GM12891 (cell line): ENCODE measurements around the gene ADORA2B.

Experiments
- DNase-seq: peaks from one replicate; pipeline ENCODE4 v3.0.0; 2011; ENCODE audit warnings: low spot score; ENCODE audit not compliant: insufficient read length
- FAIRE-seq: peaks from 2 replicates; lab custom pipeline; 2011; peaks lifted over from hg19 to GRCh38; lab: Jason Lieb, UNC
- PAX5 ChIP-seq: IDR thresholded peaks from 2 replicates; pipeline ENCODE4 v1.6.1; 2011; ENCODE audit warnings: low read length, moderate library complexity, mild to moderate bottlenecking; ENCODE audit not compliant: insufficient read depth, severe bottlenecking
- POLR2A ChIP-seq: IDR thresholded peaks from 2 replicates; pipeline ENCODE4 v1.6.1; 2011; ENCODE audit warnings: low read depth, low read length, control low read depth
- POLR2AphosphoS5 ChIP-seq: IDR thresholded peaks from 2 replicates; pipeline ENCODE4 v1.6.1; 2011; ENCODE audit warnings: low read depth, low read length, control low read depth
- POU2F2 ChIP-seq: IDR thresholded peaks from 2 replicates; pipeline ENCODE4 v1.6.1; 2011; ENCODE audit warnings: low read depth, mild to moderate bottlenecking, control low read depth, low read length, moderate library complexity
- SPI1 ChIP-seq: IDR thresholded peaks from 2 replicates; pipeline ENCODE4 v1.6.1; 2011; ENCODE audit warnings: low read depth, low read length, control low read depth
- TAF1 ChIP-seq: IDR thresholded peaks from 2 replicates; pipeline ENCODE4 v1.6.1; 2011; ENCODE audit warnings: low read depth, low read length, control low read depth

The ADORA2B gene

GRCh38 chr17:15952916-15953790 lies 8.2 kb downstream of the ADORA2B start:
- FAIRE-seq (no peak), DNase-seq (no peak)
- no peak for TF ChIP-seq POLR2AphosphoS5
- TF ChIP-seq TAF1 = no peak
- no peak for TF ChIP-seq SPI1
- no peak for TF ChIP-seq POU2F2
- TF ChIP-seq POLR2A = no peak
- TF ChIP-seq PAX5 = no peak

- DNase-seq = no peak
- FAIRE-seq = no peak
Measured at GRCh38 chr17:15954222-15954621, 9.3 kb downstream of the ADORA2B start.

GRCh38 chr17:15955793-15956541 lies 11.0 kb downstream of the ADORA2B start:
- no peak for DNase-seq
- no peak for FAIRE-seq
- TF ChIP-seq PAX5 (no peak), SPI1 (no peak), POU2F2 (no peak), TAF1 (no peak), POLR2AphosphoS5 (no peak), POLR2A (no peak)

More at GRCh38 chr17:15954222-15954621, 9.3 kb downstream of the ADORA2B start:
- TF ChIP-seq PAX5 = no peak
- TF ChIP-seq TAF1 = no peak
- no peak for TF ChIP-seq SPI1
- no peak for TF ChIP-seq POU2F2
- TF ChIP-seq POLR2A = no peak
- TF ChIP-seq POLR2AphosphoS5 = no peak

GRCh38 chr17:15957206-15957605 lies 12.3 kb downstream of the ADORA2B start:
- FAIRE-seq (no peak), DNase-seq (no peak)
- no peak for TF ChIP-seq SPI1
- no peak for TF ChIP-seq POU2F2
- TF ChIP-seq PAX5 = no peak
- TF ChIP-seq POLR2AphosphoS5 = no peak
- TF ChIP-seq TAF1 = no peak
- no peak for TF ChIP-seq POLR2A

GRCh38 chr17:15957608-15958307 lies 12.8 kb downstream of the ADORA2B start:
- no peak for FAIRE-seq
- DNase-seq = no peak
- no peak for TF ChIP-seq POU2F2
- TF ChIP-seq PAX5 = no peak
- no peak for TF ChIP-seq POLR2A
- no peak for TF ChIP-seq POLR2AphosphoS5
- TF ChIP-seq SPI1 = no peak
- no peak for TF ChIP-seq TAF1

- TF ChIP-seq POU2F2 = no peak
- TF ChIP-seq TAF1 = no peak
- TF ChIP-seq PAX5 = no peak
- TF ChIP-seq SPI1 = no peak
- TF ChIP-seq POLR2A = no peak
- no peak for TF ChIP-seq POLR2AphosphoS5
- no peak for FAIRE-seq
- DNase-seq = no peak
Measured at GRCh38 chr17:15958484-15958854, 13.5 kb downstream of the ADORA2B start.

- DNase-seq = no peak
- TF ChIP-seq TAF1 = no peak
- TF ChIP-seq PAX5 = no peak
- TF ChIP-seq POLR2AphosphoS5 = no peak
- no peak for TF ChIP-seq SPI1
- TF ChIP-seq POU2F2 = no peak
- no peak for TF ChIP-seq POLR2A
- no peak for FAIRE-seq
Measured at GRCh38 chr17:15963670-15964110, 18.8 kb downstream of the ADORA2B start.

GRCh38 chr17:15965528-15965927 lies 20.6 kb downstream of the ADORA2B start:
- FAIRE-seq (no peak), DNase-seq (no peak)
- TF ChIP-seq PAX5 (no peak), POU2F2 (no peak), TAF1 (no peak), POLR2A (no peak), POLR2AphosphoS5 (no peak), SPI1 (no peak)
